ENCODE data around the gene PRX.
"Not testable (repeated sequence)": the region's sequence is repeated elsewhere in the genome, so short reads cannot be mapped to it uniquely, and the experiment has no call there.

Gene PRX

GRCh38 chr19:40433391-40434216 is 20.4 kb upstream of the PRX start:
- DNase-seq (ENCODE audit: low read depth in 2 of 2, low spot score in 1 of 2), result peak in 1 of 2 donors; percentile 26

- not testable (repeated sequence) for DNase-seq (ENCODE audit: low read depth in 2 of 2, low spot score in 1 of 2)
Observed at GRCh38 chr19:40432760-40433159, 19.6 kb upstream of the PRX start.

- DNase-seq (ENCODE audit: low read depth in 2 of 2, low spot score in 1 of 2), result no peak
Observed at GRCh38 chr19:40431698-40432097, 18.5 kb upstream of the PRX start.

GRCh38 chr19:40430242-40430641 is 17.1 kb upstream of the PRX start:
- DNase-seq (ENCODE audit: low read depth in 2 of 2, low spot score in 1 of 2), result not testable (repeated sequence)

GRCh38 chr19:40428197-40428596 is 15.0 kb upstream of the PRX start:
- not testable (repeated sequence) for DNase-seq (ENCODE audit: low read depth in 2 of 2, low spot score in 1 of 2)

DNA sequence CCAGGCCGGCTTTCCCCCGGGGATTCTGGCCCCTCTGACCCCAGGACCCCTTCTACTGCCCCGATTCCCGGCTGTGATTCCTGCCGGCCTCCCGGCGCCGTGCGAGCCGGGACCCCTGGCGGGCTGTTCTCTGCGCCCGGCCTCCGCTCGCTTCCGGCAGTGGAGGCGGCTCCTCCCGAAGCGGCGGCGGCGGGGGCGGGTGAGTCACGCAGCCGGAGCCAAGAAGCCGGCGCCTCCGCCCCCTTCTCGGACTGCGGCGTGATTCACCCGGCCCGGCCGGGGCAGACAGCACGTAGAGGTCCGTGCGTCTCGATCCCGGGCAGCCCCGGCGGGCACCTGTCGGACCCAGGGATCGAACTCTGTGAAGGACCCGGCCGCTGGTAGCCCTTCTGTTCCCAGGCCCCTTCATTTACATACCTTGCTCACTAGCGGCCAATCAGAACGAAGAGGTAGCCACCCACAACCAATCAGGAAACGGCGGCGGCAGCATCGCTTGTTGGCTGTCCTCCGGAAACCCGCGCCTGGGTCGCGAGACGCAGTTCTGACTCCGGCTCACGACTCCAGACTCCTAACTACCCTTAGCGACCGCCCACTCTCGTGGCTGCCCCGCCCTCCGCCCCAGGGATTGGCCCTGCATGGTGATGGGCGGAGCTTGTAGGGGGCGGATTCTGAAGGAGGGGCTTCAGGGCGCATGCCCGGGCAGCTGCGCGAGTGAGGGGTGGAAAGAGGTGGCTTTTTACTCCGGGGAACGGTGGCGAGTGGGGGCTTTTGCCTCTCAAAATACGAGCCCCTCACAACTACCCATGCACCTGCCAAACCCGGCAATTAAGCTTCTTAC is 12.5 kb upstream of the PRX start, which contains the start of gene SERTAD1:
TSS of gene SERTAD1 (minus strand) at position 543 of the 838 bp plus-strand sequence. CDS start 2,446 bp downstream, outside the sequence.
- peak; percentile 100 for DNase-seq (ENCODE audit: low read depth in 2 of 2, low spot score in 1 of 2)

DNA sequence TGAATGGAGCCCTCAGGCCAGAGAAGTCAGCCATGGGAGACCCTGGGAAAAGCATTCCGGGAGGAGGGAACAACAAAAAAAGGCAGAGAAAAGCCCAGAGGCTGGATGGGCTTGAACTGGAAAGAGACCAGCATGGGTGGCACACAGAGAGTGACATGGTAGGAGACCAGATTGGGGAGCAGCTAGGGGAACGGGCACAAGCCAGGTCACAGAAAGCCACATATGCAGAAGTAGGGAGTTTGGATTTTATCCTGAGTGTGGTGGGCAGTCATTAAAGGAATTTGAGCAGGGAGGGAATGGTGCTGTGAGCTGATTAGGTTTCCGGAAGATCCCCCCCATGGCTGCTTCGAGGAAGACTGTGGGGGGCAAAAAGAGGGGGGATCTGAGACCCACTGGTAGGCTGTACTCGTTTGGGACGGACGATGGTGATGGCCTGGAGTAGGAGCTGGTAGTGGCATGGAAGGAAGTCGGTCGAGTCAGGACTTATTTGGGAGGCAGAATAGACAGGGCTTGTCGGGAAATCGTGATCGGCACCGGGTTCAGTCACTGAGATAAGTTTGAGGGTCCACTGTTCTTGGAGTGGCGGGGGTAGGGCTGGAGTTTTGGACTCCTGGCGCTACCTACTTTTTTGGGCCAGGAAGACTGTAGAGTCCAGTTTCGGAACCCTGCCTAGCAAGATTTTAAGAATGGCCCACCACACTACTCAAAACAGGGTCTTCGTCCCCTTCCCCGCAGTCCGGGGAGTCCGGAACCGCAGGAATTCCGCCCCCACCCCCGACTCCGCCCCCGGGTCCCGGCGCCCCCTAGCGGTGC is 11.7 kb upstream of the PRX start:
- DNase-seq (ENCODE audit: low read depth in 2 of 2, low spot score in 1 of 2), result no peak

DNA sequence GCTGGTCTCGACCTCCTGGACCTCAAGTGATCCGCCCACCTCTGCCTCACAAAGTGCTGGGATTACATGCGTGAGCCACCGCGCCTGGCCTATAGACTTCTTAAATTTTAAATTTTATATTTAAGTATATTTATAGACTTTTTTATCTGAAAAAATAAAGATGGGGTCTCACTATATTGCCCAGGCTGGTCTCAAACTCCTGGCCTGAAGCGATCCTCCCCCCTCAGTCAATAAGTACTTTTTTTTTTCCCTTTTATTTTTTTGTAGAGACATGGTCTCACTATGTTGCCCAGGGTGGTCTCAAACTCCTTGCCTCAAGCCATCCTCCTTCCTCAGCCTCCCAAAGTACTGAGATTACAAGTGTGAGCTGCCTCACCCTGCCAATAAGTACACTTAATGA is 10.8 kb upstream of the PRX start:
- no peak for DNase-seq (ENCODE audit: low read depth in 2 of 2, low spot score in 1 of 2)

GRCh38 chr19:40422748-40423566 is 9.8 kb upstream of the PRX start:
- DNase-seq (ENCODE audit: low read depth in 2 of 2, low spot score in 1 of 2), result no peak

DNA sequence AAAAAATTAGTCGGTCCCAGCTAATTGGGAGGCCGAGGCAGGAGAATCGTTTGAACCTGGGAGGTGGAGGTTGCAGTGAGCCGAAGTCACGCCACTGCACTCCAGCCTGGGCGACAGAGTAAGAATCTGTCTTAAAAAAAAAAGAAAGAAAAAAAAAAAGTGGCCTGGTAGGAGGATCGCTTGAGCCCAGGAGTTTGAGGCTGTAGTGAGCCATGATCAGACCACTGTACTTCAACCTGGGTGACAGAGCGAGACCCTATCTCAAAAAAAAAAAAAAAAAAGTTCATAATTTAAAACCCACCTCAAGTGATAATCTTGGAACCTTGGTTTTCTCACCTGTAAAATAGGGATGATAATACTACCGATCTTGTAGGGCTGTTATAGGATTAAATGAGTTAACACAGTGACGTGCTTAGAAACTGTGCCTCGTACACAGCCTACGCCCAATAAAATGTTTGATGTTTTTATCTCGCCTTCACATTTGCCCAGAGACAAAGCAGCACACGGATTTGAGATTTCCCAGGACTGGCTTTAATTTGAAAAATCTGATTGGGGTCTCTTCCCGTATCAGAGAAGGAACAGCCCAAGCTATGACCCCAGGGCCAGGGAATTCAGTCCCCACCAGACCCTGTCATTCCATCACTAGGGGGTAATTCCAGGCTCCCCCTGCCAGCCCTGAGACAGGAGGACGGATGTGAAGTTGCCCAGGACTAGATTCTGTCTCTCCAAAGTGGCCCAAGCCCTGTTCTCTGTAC is 9.0 kb upstream of the PRX start:
- DNase-seq (ENCODE audit: low read depth in 2 of 2, low spot score in 1 of 2), result no peak

- DNase-seq (ENCODE audit: low read depth in 2 of 2, low spot score in 1 of 2), result peak; percentile 30 to 40
Observed at GRCh38 chr19:40420766-40421765, 7.9 kb upstream of the PRX start.

- DNase-seq (ENCODE audit: low read depth in 2 of 2, low spot score in 1 of 2), result no peak
Observed at GRCh38 chr19:40420451-40420765, 7.2 kb upstream of the PRX start.

DNA sequence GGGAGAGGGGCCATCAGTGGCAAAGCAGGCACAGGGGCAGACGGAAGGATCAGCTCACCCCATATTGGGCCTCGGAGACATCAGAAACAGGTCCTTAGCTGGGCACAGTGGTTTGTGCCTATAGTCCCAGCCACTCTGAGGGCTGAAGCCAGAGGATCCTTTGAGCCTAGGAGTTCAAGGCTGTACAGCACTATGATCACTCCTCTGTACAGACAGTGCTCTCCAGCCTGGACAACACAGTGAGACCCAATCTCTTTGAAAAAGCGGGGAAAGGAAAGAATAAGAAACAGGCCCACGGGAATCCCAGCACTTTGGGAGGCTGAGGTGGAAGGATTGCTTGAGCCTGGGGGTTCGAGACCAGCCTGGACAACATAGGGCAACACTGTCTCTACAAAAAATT is 6.6 kb upstream of the PRX start:
- no peak for DNase-seq (ENCODE audit: low read depth in 2 of 2, low spot score in 1 of 2)

DNA sequence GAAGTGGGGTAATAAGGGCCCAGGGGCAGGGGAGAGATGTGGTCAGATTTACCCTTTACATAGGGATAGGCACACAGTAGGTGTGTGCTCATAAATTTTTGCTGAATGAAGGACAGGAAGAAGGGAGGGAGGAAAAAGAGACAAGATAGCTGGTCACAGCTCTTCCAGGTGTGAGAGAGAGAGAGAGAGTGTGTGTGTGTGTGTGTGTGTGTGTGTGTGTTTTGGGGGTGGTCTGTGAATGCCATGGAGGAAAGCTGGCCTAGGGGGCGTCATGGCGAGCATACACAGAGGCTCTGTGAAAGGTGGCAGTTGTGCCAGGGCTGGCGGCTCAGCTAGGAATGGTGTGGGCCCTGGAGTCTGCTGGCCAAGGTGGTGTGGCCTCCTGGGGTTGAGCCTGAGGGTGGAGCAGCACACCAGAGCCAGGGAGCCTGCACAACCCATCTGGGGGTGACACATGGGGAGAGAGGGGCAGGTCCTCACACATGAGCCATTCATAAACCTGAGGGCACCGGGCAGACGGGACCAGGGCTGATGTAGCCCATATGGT is 6.0 kb upstream of the PRX start:
- DNase-seq (ENCODE audit: low read depth in 2 of 2, low spot score in 1 of 2), result no peak

DNA sequence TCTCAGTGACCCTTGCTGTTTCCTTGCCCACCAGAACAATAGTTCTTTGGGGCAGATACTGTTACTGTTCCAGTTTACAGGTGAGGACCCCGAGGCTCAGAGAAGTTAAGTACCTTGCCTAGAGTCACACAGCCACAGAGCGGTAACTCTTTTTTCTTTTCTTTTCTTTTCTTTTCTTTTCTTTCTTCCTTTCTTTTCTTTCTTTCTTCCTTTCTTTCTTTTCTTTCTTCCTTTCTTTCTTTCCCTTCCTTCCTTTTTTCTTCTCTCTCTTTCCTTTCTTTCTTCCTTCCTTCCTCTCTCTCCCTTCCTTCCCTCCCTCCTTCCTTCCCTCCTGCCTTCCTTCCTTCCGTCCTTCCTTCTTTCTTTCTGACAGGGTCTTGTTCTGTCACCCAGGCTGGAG is 4.9 kb upstream of the PRX start:
- no peak for DNase-seq (ENCODE audit: low read depth in 2 of 2, low spot score in 1 of 2)

- no peak for DNase-seq (ENCODE audit: low read depth in 2 of 2, low spot score in 1 of 2)
Observed at GRCh38 chr19:40417643-40417981, 4.4 kb upstream of the PRX start.

DNA sequence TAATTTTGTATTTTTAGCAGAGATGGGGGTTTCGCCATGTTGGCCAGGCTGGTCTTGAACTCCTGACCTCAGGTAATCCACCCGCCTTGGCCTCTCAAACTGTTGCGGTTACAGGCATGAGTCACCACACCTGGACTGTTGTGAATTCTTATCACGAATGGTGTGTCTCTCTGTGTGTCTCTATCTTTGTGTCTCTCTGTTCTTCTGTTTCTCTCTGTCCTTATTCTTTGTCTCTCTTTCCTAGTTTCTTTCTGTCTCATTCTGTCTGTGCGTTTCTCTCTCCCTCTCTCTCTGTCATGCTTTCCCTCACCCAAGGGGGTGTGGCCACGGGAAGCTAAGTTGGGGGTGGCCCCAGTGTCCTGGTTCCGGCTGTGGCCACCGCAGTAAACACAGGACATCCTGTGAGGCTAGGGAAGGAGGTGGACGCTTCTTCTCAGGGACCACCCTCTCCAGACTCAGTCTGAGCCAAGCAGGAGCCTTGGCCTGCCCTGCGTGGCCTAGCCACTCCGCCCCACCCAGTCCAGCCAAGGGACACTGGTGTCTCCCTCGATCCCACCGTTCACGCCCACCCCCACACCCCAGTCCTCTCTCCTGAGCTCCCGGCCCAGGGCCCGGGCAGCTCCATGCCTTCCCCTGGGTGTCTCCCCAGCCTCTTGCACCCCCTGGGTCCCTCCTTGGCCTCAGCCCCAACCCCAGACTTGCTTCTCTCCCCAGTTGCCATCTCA is 3.9 kb upstream of the PRX start:
- no peak for DNase-seq (ENCODE audit: low read depth in 2 of 2, low spot score in 1 of 2)

- no peak for DNase-seq (ENCODE audit: low read depth in 2 of 2, low spot score in 1 of 2)
Observed at GRCh38 chr19:40415768-40416167, 2.6 kb upstream of the PRX start.
